ENCODE measurements around the gene CEP76.

DNA sequence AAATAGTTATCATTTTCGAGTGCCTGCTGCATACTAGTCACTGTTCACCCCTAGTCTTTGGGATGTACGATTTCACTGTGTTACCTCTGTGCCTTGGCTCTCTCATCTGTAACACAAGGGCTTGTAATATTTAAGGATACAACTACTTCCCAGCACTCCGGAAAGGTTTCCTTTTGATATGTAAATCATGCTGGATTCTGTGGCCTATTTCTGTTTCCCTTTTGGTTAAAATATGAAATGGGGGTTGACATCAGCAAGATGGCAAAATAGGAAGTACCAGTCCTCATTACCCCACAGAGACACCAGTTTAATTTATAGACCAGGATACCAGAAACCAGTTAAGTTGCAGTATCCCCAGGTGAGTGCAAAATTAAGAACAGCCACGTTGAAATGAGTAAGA lies 23.8 kb upstream of the CEP76 start:
- TF ChIP-seq CTCF (conservative IDR thresholded peaks at IDR 0.05; ENCODE audit: low read depth, low read length), result no peak
- no peak for TF ChIP-seq EZH2 (IDR thresholded peaks at IDR 0.05; ENCODE audit: borderline replicate concordance, low read depth, low read length, poor library complexity, severe bottlenecking)
